Medulla oblongata (tissue), 1 donor: ENCODE data around the gene PDE11A.

ENCODE experiments used
- DNase-seq: peaks from one replicate; pipeline ENCODE4 v3.0.0-alpha.2; 2015; ENCODE audit errors: extremely low spot score

The PDE11A gene

GRCh38 chr2:177726931-177727348, 345.6 kb downstream of the PDE11A start:
- no peak for DNase-seq

- DNase-seq: peak; percentile 79
Observed at GRCh38 chr2:177724398-177725287, 347.9 kb downstream of the PDE11A start.

GRCh38 chr2:177723235-177723634, 349.3 kb downstream of the PDE11A start:
- DNase-seq: no peak

GRCh38 chr2:177721818-177722567, 350.6 kb downstream of the PDE11A start:
- no peak for DNase-seq

GRCh38 chr2:177721087-177721486, 351.5 kb downstream of the PDE11A start:
- DNase-seq: no peak

GRCh38 chr2:177717831-177718618, 354.6 kb downstream of the PDE11A start:
- no peak for DNase-seq

GRCh38 chr2:177716484-177716883, 356.1 kb downstream of the PDE11A start:
- no peak for DNase-seq

GRCh38 chr2:177715771-177716170, 356.8 kb downstream of the PDE11A start:
- no peak for DNase-seq

GRCh38 chr2:177714704-177715103, 357.9 kb downstream of the PDE11A start:
- DNase-seq: no peak

- DNase-seq: no peak
Observed at GRCh38 chr2:177712462-177712861, 360.1 kb downstream of the PDE11A start.

- no peak for DNase-seq
Observed at GRCh38 chr2:177711483-177712265, 360.9 kb downstream of the PDE11A start.

GRCh38 chr2:177710889-177711288, 361.7 kb downstream of the PDE11A start:
- DNase-seq: no peak

GRCh38 chr2:177709986-177710401, 362.6 kb downstream of the PDE11A start:
- no peak for DNase-seq

- DNase-seq: no peak
Observed at GRCh38 chr2:177708660-177709444, 363.7 kb downstream of the PDE11A start.

- no peak for DNase-seq
Observed at GRCh38 chr2:177708106-177708505, 364.5 kb downstream of the PDE11A start.

GRCh38 chr2:177705511-177706173, 366.9 kb downstream of the PDE11A start:
- DNase-seq: no peak

- no peak for DNase-seq
Observed at GRCh38 chr2:177703159-177703558, 369.4 kb downstream of the PDE11A start.

- no peak for DNase-seq
Observed at GRCh38 chr2:177698281-177698680, 374.3 kb downstream of the PDE11A start.

- DNase-seq: no peak
Observed at GRCh38 chr2:177694348-177694747, 378.2 kb downstream of the PDE11A start.
